22Rv1 (cell line): Measurements from ENCODE around the gene PTCD1.

Experiments
- CTCF ChIP-seq: fragments of 450-650 bp; IDR thresholded peaks from 2 replicates; pipeline ENCODE4 v1.5.1; 2017; ENCODE audit warnings: mild to moderate bottlenecking
- ZFX ChIP-seq: fragments of 450-650 bp; IDR thresholded peaks from 2 replicates; pipeline ENCODE4 v1.6.1; 2017; ENCODE audit warnings: antibody characterized with exemption, borderline replicate concordance

DNA sequence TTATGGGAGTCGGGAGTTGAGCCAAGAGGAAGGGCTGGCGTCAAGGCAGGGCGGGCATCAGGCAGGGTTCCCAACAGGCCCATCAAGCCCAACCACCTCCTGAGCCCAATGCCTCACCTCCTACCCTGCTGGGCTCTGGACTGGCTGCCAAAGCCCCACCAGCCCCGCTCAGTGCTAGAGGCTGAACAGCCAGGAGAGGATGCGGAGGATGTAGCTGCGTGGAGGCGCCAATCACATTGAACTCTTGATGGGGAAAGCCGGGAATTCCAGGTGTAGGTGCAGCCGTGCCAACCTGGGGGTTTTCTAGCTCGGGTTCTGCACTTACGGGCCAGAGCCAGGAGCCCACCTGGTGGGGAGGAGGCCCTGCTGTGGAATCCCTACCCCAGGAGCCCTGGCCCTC is 14.5 kb upstream of the PTCD1 start:
- TF ChIP-seq CTCF (no peak), ZFX (no peak)
